ENCODE data around the gene KDM5B.
"Not testable (repeated sequence)": the region's sequence is repeated elsewhere in the genome, so short reads cannot be mapped to it uniquely, and the experiment has no call there.

KDM5B gene

GRCh38 chr1:202807926-202808757 lies at the start of gene KDM5B:
Gene KDM5B (minus strand): TSS chr1:202808421. CDS start chr1:202808305, 116 bp downstream.
- peak; percentile 47 for DNase-seq (ENCODE audit: low read depth)

GRCh38 chr1:202857136-202857610 lies 49.0 kb upstream of the KDM5B start:
- no peak for DNase-seq (ENCODE audit: low read depth)

GRCh38 chr1:202856014-202856413 lies 47.8 kb upstream of the KDM5B start:
- no peak for DNase-seq (ENCODE audit: low read depth)

- DNase-seq (ENCODE audit: low read depth) = no peak
Measured at GRCh38 chr1:202854787-202855186, 46.6 kb upstream of the KDM5B start.

GRCh38 chr1:202852163-202852904 lies 44.1 kb upstream of the KDM5B start:
- no peak for DNase-seq (ENCODE audit: low read depth)

- DNase-seq (ENCODE audit: low read depth) = no peak
Measured at GRCh38 chr1:202850593-202851362, 42.6 kb upstream of the KDM5B start.

GRCh38 chr1:202848191-202848542 lies 39.9 kb upstream of the KDM5B start:
- no peak for DNase-seq (ENCODE audit: low read depth)

- no peak for DNase-seq (ENCODE audit: low read depth)
Measured at GRCh38 chr1:202844935-202845334, 36.7 kb upstream of the KDM5B start.

GRCh38 chr1:202844259-202844658 lies 36.0 kb upstream of the KDM5B start:
- DNase-seq (ENCODE audit: low read depth) = no peak

- no peak for DNase-seq (ENCODE audit: low read depth)
Measured at GRCh38 chr1:202843081-202843480, 34.9 kb upstream of the KDM5B start.

GRCh38 chr1:202837746-202838262 lies 29.6 kb upstream of the KDM5B start:
- DNase-seq (ENCODE audit: low read depth) = no peak

GRCh38 chr1:202836623-202837403 lies 28.6 kb upstream of the KDM5B start:
- no peak for DNase-seq (ENCODE audit: low read depth)

- DNase-seq (ENCODE audit: low read depth) = no peak
Measured at GRCh38 chr1:202835548-202836072, 27.4 kb upstream of the KDM5B start.

- DNase-seq (ENCODE audit: low read depth) = no peak
Measured at GRCh38 chr1:202834771-202835547, 26.7 kb upstream of the KDM5B start.

- DNase-seq (ENCODE audit: low read depth) = no peak
Measured at GRCh38 chr1:202831906-202832305, 23.7 kb upstream of the KDM5B start.

- DNase-seq (ENCODE audit: low read depth) = not testable (repeated sequence)
Measured at GRCh38 chr1:202829223-202829622, 21.0 kb upstream of the KDM5B start.

GRCh38 chr1:202825748-202826147 lies 17.5 kb upstream of the KDM5B start:
- no peak for DNase-seq (ENCODE audit: low read depth)

GRCh38 chr1:202821467-202821866 lies 13.2 kb upstream of the KDM5B start:
- DNase-seq (ENCODE audit: low read depth) = no peak

- DNase-seq (ENCODE audit: low read depth) = no peak
Measured at GRCh38 chr1:202818819-202819218, 10.6 kb upstream of the KDM5B start.

- DNase-seq (ENCODE audit: low read depth) = no peak
Measured at GRCh38 chr1:202815120-202815519, 6.9 kb upstream of the KDM5B start.

All from stimulated activated CD8-positive, alpha-beta memory T cell treated with anti-CD3 and anti-CD28 coated beads, Interleukin-12 subunit alpha, Interleukin-12 subunit beta, amount 100 ng/mL, for 1 hour (primary cell).